ENCODE data around the gene MYO7A. TPM values are rescaled to one million over a fixed set of nuclear protein-coding genes. Genes with fewer than 3 reads are reported as not detected.
A peak's percentile ranks its signal among the peaks of the same experiment; 100 is the strongest.

MYO7A gene
- total RNA-seq, 4 donors from 2014 or later = 3.8 to 8.7 (median 5.7) TPM

GRCh38 chr11:77170107-77170506 is 42.1 kb downstream of the MYO7A start:
- Histone ChIP-seq H3K4me3 (replicated peaks in 1 of 3) (no peak overlapping the region), H3K27ac (no peak overlapping the region), H3K36me3 (no peaks in the 10 kb centered on the region), H3K9me3 (no peaks in the 10 kb centered on the region), H3K27me3 (no peaks in the 10 kb centered on the region), H3K4me1 (no peaks in the 10 kb centered on the region)
- TF ChIP-seq POLR2A (IDR thresholded peaks at IDR 0.05) = no peak
- TF ChIP-seq CTCF (IDR thresholded peaks at IDR 0.05) = no peak
- no peak for DNase-seq
- 88 to 94% methylated on average over 5 of the region's 5 CpGs for WGBS, 2 donors
- intact Hi-C loops (cut with DNase I) = no loop called here

GRCh38 chr11:77171254-77171653 is 43.2 kb downstream of the MYO7A start:
- no peak overlapping the region for H3K4me3 ChIP-seq (replicated peaks in 1 of 3)
- no peaks in the 10 kb centered on the region for H3K36me3 ChIP-seq
- no peaks in the 10 kb centered on the region for H3K4me1 ChIP-seq
- no peaks in the 10 kb centered on the region for H3K9me3 ChIP-seq
- no peak for DNase-seq
- H3K27me3 ChIP-seq = no peaks in the 10 kb centered on the region
- H3K27ac ChIP-seq = no peak overlapping the region
- intact Hi-C loops (cut with DNase I) = no loop called here
- WGBS, 2 donors = 96% methylated on average over 8 of the region's 8 CpGs
- no peak for TF ChIP-seq POLR2A (IDR thresholded peaks at IDR 0.05)
- TF ChIP-seq CTCF (IDR thresholded peaks at IDR 0.05) = no peak

GRCh38 chr11:77171885-77172665 is 44.0 kb downstream of the MYO7A start:
- intact Hi-C loops (cut with DNase I) = no loop called here
- Histone ChIP-seq H3K9me3 (no peaks in the 10 kb centered on the region), H3K27ac (no peak overlapping the region), H3K36me3 (no peaks in the 10 kb centered on the region), H3K4me3 (replicated peaks in 1 of 3) (no peak overlapping the region), H3K4me1 (no peaks in the 10 kb centered on the region), H3K27me3 (no peaks in the 10 kb centered on the region)
- no peak for DNase-seq
- TF ChIP-seq CTCF (IDR thresholded peaks at IDR 0.05) (no peak), POLR2A (IDR thresholded peaks at IDR 0.05) (no peak)
- 70 to 80% methylated on average over 16 to 20 of the region's 20 CpGs for WGBS, 2 donors

GRCh38 chr11:77172666-77172982 is 44.6 kb downstream of the MYO7A start:
- no peak for TF ChIP-seq CTCF (IDR thresholded peaks at IDR 0.05)
- TF ChIP-seq POLR2A (IDR thresholded peaks at IDR 0.05) = no peak
- WGBS, 2 donors = 52 to 60% methylated on average over 12 of the region's 16 CpGs

DNA sequence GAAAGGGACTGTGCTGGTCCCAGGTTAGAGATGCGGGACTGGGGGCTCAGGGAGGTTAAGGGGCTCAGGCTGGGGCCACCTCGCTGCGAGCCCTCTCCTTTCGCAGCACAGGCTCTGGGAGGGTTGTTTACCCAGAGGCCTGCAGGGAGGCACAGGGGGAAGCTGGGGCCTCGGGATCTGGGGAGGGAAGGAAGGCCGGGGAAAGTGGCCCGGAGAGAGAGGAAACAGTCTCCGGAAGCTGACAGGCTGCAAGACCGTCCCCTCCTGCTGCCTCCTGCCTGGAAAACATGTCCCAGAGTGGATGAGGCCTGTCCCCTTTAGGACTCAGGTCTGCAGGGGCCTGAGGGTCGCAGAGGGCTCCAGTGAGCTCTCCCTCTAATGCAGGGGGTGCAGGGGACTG is 45.4 kb downstream of the MYO7A start:
- no peak overlapping the region for H3K4me3 ChIP-seq (replicated peaks in 1 of 3)
- no peak overlapping the region for H3K27ac ChIP-seq
- no peaks in the 10 kb centered on the region for H3K36me3 ChIP-seq
- intact Hi-C loops (cut with DNase I) = no loop called here
- H3K27me3 ChIP-seq = no peaks in the 10 kb centered on the region
- no peak for TF ChIP-seq POLR2A (IDR thresholded peaks at IDR 0.05)
- no peak for TF ChIP-seq CTCF (IDR thresholded peaks at IDR 0.05)
- H3K9me3 ChIP-seq = no peaks in the 10 kb centered on the region
- no peak for DNase-seq
- H3K4me1 ChIP-seq = no peaks in the 10 kb centered on the region
- 71 to 80% methylated on average over 10 of the region's 10 CpGs for WGBS, 2 donors

More at GRCh38 chr11:77172666-77172982, 44.6 kb downstream of the MYO7A start:
- Histone ChIP-seq H3K27ac (no peak overlapping the region), H3K9me3 (no peaks in the 10 kb centered on the region), H3K4me1 (no peaks in the 10 kb centered on the region), H3K27me3 (no peaks in the 10 kb centered on the region), H3K36me3 (no peaks in the 10 kb centered on the region), H3K4me3 (replicated peaks in 1 of 3) (no peak overlapping the region)
- DNase-seq = peak in 1 of 2 donors; percentile 24
- intact Hi-C loops (cut with DNase I) = no loop called here

Data from thyroid gland (tissue), 4 donors.